Measurements from ENCODE around the gene EPB41L3. TPM values are rescaled to one million over a fixed set of nuclear protein-coding genes. Genes with fewer than 3 reads are reported as not detected.

EPB41L3 gene
- total and polyA plus RNA-seq, 2 experiments from 2014 or later = 8.0 to 11.7 TPM

- TF ChIP-seq ZNF462 (CRISPR knock-in tag; IDR thresholded peaks at IDR 0.05) (no peak), ETS1 (IDR thresholded peaks at IDR 0.05) (no peak), CTCF (conservative IDR thresholded peaks at IDR 0.05; ENCODE audit: low read depth in 2 of 2) (no peak), EZH2 (IDR thresholded peaks at IDR 0.05; ENCODE audit: low read depth, unreplicated experiment) (no peak), STAT1 (IDR thresholded peaks at IDR 0.05; ENCODE audit: unreplicated experiment) (no peak), CREB1 (CRISPR knock-in tag; IDR thresholded peaks at IDR 0.05; ENCODE audit: low read depth) (no peak), EZH2phosphoT487 (IDR thresholded peaks at IDR 0.05; ENCODE audit: unreplicated experiment) (no peak), REST (IDR thresholded peaks at IDR 0.05; ENCODE audit: unreplicated experiment) (no peak), JUNB (IDR thresholded peaks at IDR 0.05; ENCODE audit: unreplicated experiment) (no peak), ZNF114 (CRISPR knock-in tag; IDR thresholded peaks at IDR 0.05) (no peak), NANOG (IDR thresholded peaks at IDR 0.05; ENCODE audit: borderline replicate concordance) (no peak), ZNF331 (CRISPR knock-in tag; IDR thresholded peaks at IDR 0.05; ENCODE audit: low read depth) (no peak)
Measured at GRCh38 chr18:5534845-5535244, 9.0 kb downstream of the EPB41L3 start (continued).
